Left ventricle myocardium inferior (tissue), 1 donor: ENCODE measurements around the gene KRTAP22-2. TPM values are rescaled to one million over a fixed set of nuclear protein-coding genes. Genes with fewer than 3 reads are reported as not detected.

Source experiments
- DNase-seq: peaks from one replicate; pipeline ENCODE4 v3.0.0-alpha.2; 2020
- H3K27ac ChIP-seq: fragments of 200-600 bp; replicated peaks from 2 replicates; pipeline ENCODE4 v1.8.0; 2021
- H3K27me3 ChIP-seq: fragments of 200-600 bp; 2 replicates; pipeline ENCODE4 v1.8.0; 2021; ENCODE audit warnings: low read depth
- H3K36me3 ChIP-seq: fragments of 200-600 bp; 2 replicates; pipeline ENCODE4 v1.8.0; 2021
- H3K4me1 ChIP-seq: fragments of 200-600 bp; 2 replicates; pipeline ENCODE4 v1.8.0; 2021
- H3K4me3 ChIP-seq: fragments of 200-600 bp; 2 replicates; pipeline ENCODE4 v1.8.0; 2021; ENCODE audit warnings: mild to moderate bottlenecking, moderate library complexity
- H3K9me3 ChIP-seq: fragments of 200-600 bp; replicated peaks from 2 replicates; pipeline ENCODE4 v1.8.0; 2021
- CTCF ChIP-seq: fragments of 200-600 bp; IDR thresholded peaks from 2 replicates; pipeline ENCODE4 v1.8.0; 2021; ENCODE audit warnings: antibody characterized with exemption, mild to moderate bottlenecking, borderline replicate concordance
- intact Hi-C: fragments of 100-400 bp; cut with micrococcal nuclease; formaldehyde crosslinking; loops from one replicate; pipeline ENCODE4 v1.11.0; 2022
- total RNA-seq: library from RNA; stranded (reverse); fragmentation: NEBNext Ultra II Directional; extraction: Animal tissue kit (Norgen Biotek cat#: 25700); gene quantifications from one replicate; pipeline ENCODE4 v1.2.1, GENCODE V29; 2021
- donor health status: DM: no; HTN: yes; CAD: no; lungs with severe emphysema.

The KRTAP22-2 gene
- total RNA-seq, 1 donor from 2014 or later: not detected

- H3K27me3 ChIP-seq: no peaks in the 10 kb centered on the region
- H3K4me1 ChIP-seq: no peaks in the 10 kb centered on the region
- no peaks in the 10 kb centered on the region for H3K36me3 ChIP-seq
- H3K9me3 ChIP-seq: no peaks in the 10 kb centered on the region
- no peak for DNase-seq
- TF ChIP-seq CTCF: no peak
- H3K27ac ChIP-seq: no peak within 1 kb of the TSS
- intact Hi-C loops: no loop called here
- H3K4me3 ChIP-seq: no peak within 1 kb of the TSS
Observed at GRCh38 chr21:30561264-30561895, 28.8 kb downstream of the KRTAP22-2 start, which contains the start of gene KRTAP19-7. Gene KRTAP19-7 (minus strand): TSS chr21:30561314. CDS start chr21:30561289, 25 bp downstream.

GRCh38 chr21:30555095-30555494 lies 35.1 kb downstream of the KRTAP22-2 start:
- H3K36me3 ChIP-seq: no peaks in the 10 kb centered on the region
- H3K27ac ChIP-seq: no peak overlapping the region
- no peak for TF ChIP-seq CTCF
- peaks cover 11% of the 10 kb centered on the region for H3K9me3 ChIP-seq
- intact Hi-C loops: no loop called here
- H3K4me1 ChIP-seq: no peaks in the 10 kb centered on the region
- no peak overlapping the region for H3K4me3 ChIP-seq
- DNase-seq: no peak
- no peaks in the 10 kb centered on the region for H3K27me3 ChIP-seq

- no peak for DNase-seq
- TF ChIP-seq CTCF: no peak
- no peak overlapping the region for H3K27ac ChIP-seq
- no peaks in the 10 kb centered on the region for H3K36me3 ChIP-seq
- H3K4me3 ChIP-seq: no peak overlapping the region
- H3K4me1 ChIP-seq: no peaks in the 10 kb centered on the region
- intact Hi-C loops: no loop called here
- H3K27me3 ChIP-seq: no peaks in the 10 kb centered on the region
- peaks cover 11% of the 10 kb centered on the region for H3K9me3 ChIP-seq
Observed at GRCh38 chr21:30552782-30553181, 37.4 kb downstream of the KRTAP22-2 start.

- Histone ChIP-seq H3K4me1 (no peaks in the 10 kb centered on the region), H3K4me3 (no peak within 1 kb of the TSS), H3K27ac (no peak within 1 kb of the TSS), H3K9me3 (peaks cover 10% of the 10 kb centered on the region), H3K36me3 (no peaks in the 10 kb centered on the region), H3K27me3 (no peaks in the 10 kb centered on the region)
- TF ChIP-seq CTCF: no peak
- no peak for DNase-seq
- intact Hi-C loops: no loop called here
Observed at GRCh38 chr21:30541764-30542163, 48.4 kb downstream of the KRTAP22-2 start, which contains the start of gene KRTAP19-6. Gene KRTAP19-6 (minus strand): TSS chr21:30541864. CDS start chr21:30541833, 31 bp downstream.

Other genes starting within 250 kb of the KRTAP22-2 start
- gene KRTAP23-1, start 241.8 kb downstream of the KRTAP22-2 start, total RNA-seq: not detected
- gene KRTAP13-2, start 218.1 kb downstream of the KRTAP22-2 start, total RNA-seq: not detected
- gene KRTAP13-1, start 194.4 kb downstream of the KRTAP22-2 start, total RNA-seq: not detected
- not detected for gene KRTAP13-3, start 164.5 kb downstream of the KRTAP22-2 start, total RNA-seq
- not detected for gene KRTAP13-4, start 160.2 kb downstream of the KRTAP22-2 start, total RNA-seq
- gene KRTAP15-1, start 150.1 kb downstream of the KRTAP22-2 start, total RNA-seq: not detected
- gene KRTAP19-1, start 110.0 kb downstream of the KRTAP22-2 start, total RNA-seq: not detected
- gene KRTAP19-2, start 103.0 kb downstream of the KRTAP22-2 start, total RNA-seq: not detected
- not detected for gene KRTAP19-3, start 98.4 kb downstream of the KRTAP22-2 start, total RNA-seq
- gene KRTAP19-4, start 93.2 kb downstream of the KRTAP22-2 start, total RNA-seq: not detected
- gene KRTAP19-5, start 88.3 kb downstream of the KRTAP22-2 start, total RNA-seq: not detected
- gene KRTAP19-6, start 48.5 kb downstream of the KRTAP22-2 start, total RNA-seq: not detected
- gene KRTAP19-7, start 29.1 kb downstream of the KRTAP22-2 start, total RNA-seq: not detected
- gene KRTAP6-3, start 2.0 kb upstream of the KRTAP22-2 start, total RNA-seq: not detected
- gene KRTAP6-2, start 8.5 kb upstream of the KRTAP22-2 start, total RNA-seq: not detected
- not detected for gene KRTAP22-1, start 10.7 kb upstream of the KRTAP22-2 start, total RNA-seq
- gene KRTAP6-1, start 23.5 kb upstream of the KRTAP22-2 start, total RNA-seq: not detected
- not detected for gene KRTAP20-1, start 26.0 kb upstream of the KRTAP22-2 start, total RNA-seq
- gene KRTAP20-4, start 30.2 kb upstream of the KRTAP22-2 start, total RNA-seq: not detected
- gene KRTAP20-2, start 44.8 kb upstream of the KRTAP22-2 start, total RNA-seq: not detected
- not detected for gene KRTAP20-3, start 52.5 kb upstream of the KRTAP22-2 start, total RNA-seq
- gene KRTAP21-3, start 128.4 kb upstream of the KRTAP22-2 start, total RNA-seq: not detected
- gene KRTAP21-2, start 156.9 kb upstream of the KRTAP22-2 start, total RNA-seq: not detected
- not detected for gene KRTAP21-1, start 165.0 kb upstream of the KRTAP22-2 start, total RNA-seq
- gene KRTAP8-1, start 222.9 kb upstream of the KRTAP22-2 start, total RNA-seq: not detected
- not detected for gene KRTAP7-1, start 239.4 kb upstream of the KRTAP22-2 start, total RNA-seq